Kidney (tissue), 14 donors: ENCODE measurements around the gene CHTOP. TPM values are rescaled to one million over a fixed set of nuclear protein-coding genes. Genes with fewer than 3 reads are reported as not detected.

ENCODE experiments used
- DNase-seq, 5 donors: peaks; one replicate each; pipeline ENCODE4 v3.0.0-alpha.2; 2013 to 2020
- FAIRE-seq: peaks from 2 replicates; lab custom pipeline; 2012; peaks lifted over from hg19 to GRCh38; lab: Jason Lieb, UNC
- H3K27ac ChIP-seq, 2 donors: one replicate each; pipeline ENCODE4 v1.7.0; 2013; ENCODE audit warnings: low read depth in 2 of 2, low read length in 2 of 2, inconsistent platforms in 1 of 2
- H3K27me3 ChIP-seq: one replicate; pipeline ENCODE4 v1.7.1; 2013; ENCODE audit warnings: low read length, inconsistent platforms; ENCODE audit not compliant: control insufficient read depth, insufficient read depth
- H3K36me3 ChIP-seq, 3 donors: one replicate each; pipeline versions ENCODE4 v1.7.0 to v1.7.1; 2013; ENCODE audit warnings: low read length in 3 of 3, control low read depth in 1 of 3, inconsistent platforms in 1 of 3; ENCODE audit not compliant: insufficient read depth in 3 of 3, control insufficient read depth in 2 of 3
- H3K4me1 ChIP-seq, 3 donors: one replicate each; pipeline versions ENCODE4 v1.7.0 to v1.7.1; 2013; ENCODE audit warnings: low read length in 3 of 3, inconsistent platforms in 1 of 3, low read depth in 1 of 3; ENCODE audit not compliant: control insufficient read depth in 2 of 3, insufficient read depth in 2 of 3
- H3K4me3 ChIP-seq, 3 donors: one replicate each; pipeline versions ENCODE4 v1.7.0 to v1.8.1; 2013; ENCODE audit warnings: low read length in 3 of 3, control low read depth in 1 of 3, inconsistent platforms in 1 of 3
- H3K9ac ChIP-seq, 3 donors: one replicate each; pipeline versions ENCODE4 v1.7.0 to v1.7.1; 2013; ENCODE audit warnings: low read length in 3 of 3, control low read depth in 1 of 3, inconsistent platforms in 1 of 3
- H3K9me3 ChIP-seq, 3 donors: one replicate each; pipeline versions ENCODE4 v1.7.0 to v1.7.1; 2013; ENCODE audit warnings: low read length in 3 of 3, control low read depth in 1 of 3, inconsistent platforms in 1 of 3; ENCODE audit not compliant: control insufficient read depth in 2 of 3, insufficient read depth in 1 of 3
- CTCF ChIP-seq: IDR thresholded peaks from 3 replicates; pipeline ENCODE4 v1.5.1; 2012; ENCODE audit warnings: mild to moderate bottlenecking, moderate library complexity, borderline replicate concordance; ENCODE audit not compliant: insufficient read depth; ENCODE audit errors: extremely low read depth
- intact Hi-C: fragments of 100-400 bp; cut with DNase I; formaldehyde crosslinking; loops from one replicate; pipeline ENCODE4 v1.11.1; 2022
- polyA plus RNA-seq: library from polyadenylated mRNA; stranded (reverse); fragments of 350-450 nt; fragmentation: Illumina TruSeq; extraction: RNeasy Lipid Tissue Mini Kit (QIAGEN cat#74804); gene quantifications from one replicate; pipeline ENCODE4 v1.2.3, GENCODE V29; 2014; ENCODE audit warnings: low read depth, low replicate concordance; ENCODE audit not compliant: insufficient read depth
- total RNA-seq: library from RNA; stranded (reverse); fragmentation: NEBNext Ultra II Directional; extraction: Animal tissue kit (Norgen Biotek cat#: 25700); gene quantifications from one replicate; pipeline ENCODE4 v1.2.1, GENCODE V29; 2021
- donor health status: control.
- donor health status: control.
- donor health status: control.
- donor health status: control.
- donor health status: control.
- donor health status: DM: yes; HTN: yes; CAD: no.
- donor health status: Normal renal cell carcinoma (clear cell type).

The CHTOP gene
- total and polyA plus RNA-seq, 2 donors from 2014 or later, result 71.1 to 83.6 TPM

- H3K4me1 ChIP-seq, result peaks cover 0 to 22% (median 10%) of the 10 kb centered on the region in 3 donors
- H3K27ac ChIP-seq, result no peak overlapping the region
- no peaks in the 10 kb centered on the region for H3K36me3 ChIP-seq
- no peak overlapping the region for H3K9ac ChIP-seq
- no peaks in the 10 kb centered on the region for H3K27me3 ChIP-seq
- TF ChIP-seq CTCF, result no peak
- DNase-seq (no peak), FAIRE-seq (no peak)
- H3K4me3 ChIP-seq, result no peak overlapping the region
- H3K9me3 ChIP-seq, result no peaks in the 10 kb centered on the region
- intact Hi-C loops, result no loop called here
These were observed 21.5 kb downstream of the CHTOP start for GRCh38 chr1:153655333-153655732.

GRCh38 chr1:153658400-153659174, 24.7 kb downstream of the CHTOP start, which contains the start of gene SNAPIN:
Gene SNAPIN (plus strand): TSS chr1:153658703. CDS start chr1:153658744, 41 bp downstream.
- no peaks in the 10 kb centered on the region for H3K27me3 ChIP-seq
- no peak for TF ChIP-seq CTCF

GRCh38 chr1:153659175-153659534, 25.3 kb downstream of the CHTOP start:
- Histone ChIP-seq H3K27me3 (no peaks in the 10 kb centered on the region), H3K4me3 (peak overlapping the region; percentile 71 to 97 (median 95)), H3K4me1 (peaks cover 0 to 13% (median 10%) of the 10 kb centered on the region in 3 donors), H3K9me3 (no peaks in the 10 kb centered on the region), H3K9ac (peak overlapping the region; percentile 45 to 88 (median 85)), H3K27ac (peak overlapping the region; percentile 94 to 95), H3K36me3 (peaks cover 6 to 36% (median 22%) of the 10 kb centered on the region in 3 donors)
- no peak for DNase-seq
- no peak for TF ChIP-seq CTCF
- FAIRE-seq, result no peak
- intact Hi-C loops, result no loop called here

More at GRCh38 chr1:153658400-153659174, 24.7 kb downstream of the CHTOP start, which contains the start of gene SNAPIN:
- H3K9ac ChIP-seq, result peak within 1 kb of the TSS; percentile 45 to 88 (median 85)
- no peak for FAIRE-seq
- H3K4me1 ChIP-seq, result peaks cover 0 to 13% (median 10%) of the 10 kb centered on the region in 3 donors
- H3K4me3 ChIP-seq, result peak within 1 kb of the TSS; percentile 71 to 97 (median 95)
- peak; percentile 93 to 97 (median 96) for DNase-seq
- H3K36me3 ChIP-seq, result peaks cover 3 to 31% (median 17%) of the 10 kb centered on the region in 3 donors
- intact Hi-C loops, result no loop called here
- H3K9me3 ChIP-seq, result no peaks in the 10 kb centered on the region
- peak within 1 kb of the TSS; percentile 94 to 95 for H3K27ac ChIP-seq
